GM23248 (cell line): Measurements from ENCODE around the gene DPP6.

Experiments used
- EZH2 ChIP-seq: fragments of 200-600 bp; sonication (generic); IDR thresholded peaks from 2 replicates; pipeline ENCODE4 v1.6.1; 2018; ENCODE audit warnings: antibody characterized with exemption, mild to moderate bottlenecking; ENCODE audit not compliant: insufficient read depth, poor library complexity, severe bottlenecking
- EZH2phosphoT487 ChIP-seq: fragments of 200-600 bp; sonication (generic); IDR thresholded peaks from 2 replicates; pipeline ENCODE4 v1.6.1; 2018; ENCODE audit warnings: antibody characterized with exemption, moderate library complexity, mild to moderate bottlenecking, low read depth; ENCODE audit not compliant: insufficient read depth

GRCh38 chr7:154848464-154848863 lies 796.3 kb downstream of the DPP6 start:
- TF ChIP-seq EZH2phosphoT487 (no peak), EZH2 (no peak)
